ENCODE results near the gene PLPP3. TPM values are rescaled to one million over a fixed set of nuclear protein-coding genes. Genes with fewer than 3 reads are reported as not detected.

The PLPP3 gene
- total RNA-seq, 2 donors from 2014 or later = not detected

DNA sequence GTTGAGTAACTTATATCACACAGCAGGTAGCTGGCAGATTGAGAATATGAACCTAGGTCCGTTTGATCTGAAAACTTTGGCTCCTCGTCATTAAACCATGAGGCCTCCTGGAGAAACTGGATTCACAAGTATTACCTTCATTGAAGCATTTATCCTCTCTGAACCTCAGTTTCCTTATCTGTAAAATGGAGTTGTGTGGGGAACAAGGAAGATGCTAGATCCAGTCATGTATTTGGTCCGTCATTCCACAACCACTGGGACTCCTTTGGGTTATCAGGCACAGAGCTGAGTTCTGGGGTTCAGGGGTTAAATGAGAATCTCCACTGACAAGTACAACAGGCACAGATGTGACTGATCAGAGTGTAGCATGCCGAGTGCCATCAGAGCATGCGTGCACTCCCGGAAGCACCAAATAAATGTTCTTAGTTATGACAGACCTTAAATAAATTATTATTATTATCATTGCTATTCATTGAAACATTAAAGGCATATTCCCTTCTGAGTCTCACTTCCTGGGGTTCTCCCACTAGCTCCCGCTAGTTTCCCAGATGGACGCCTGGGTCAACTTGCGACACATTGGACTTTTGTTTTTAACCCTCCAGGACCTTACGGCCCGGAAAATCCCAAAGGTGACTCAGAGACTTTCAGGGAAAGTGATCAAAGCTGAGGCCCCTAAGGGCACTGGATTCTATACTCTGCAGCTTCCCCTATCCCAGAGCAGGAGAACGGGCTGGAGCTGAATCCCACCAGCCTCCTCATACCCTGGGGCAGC is 130.6 kb downstream of the PLPP3 start:
- no peak for ATAC-seq (replicated peaks)
- no peak overlapping the region for H3K27ac Mint-ChIP-seq
- H3K27me3 Mint-ChIP-seq = peaks cover 6% of the 10 kb centered on the region
- no peaks in the 10 kb centered on the region for H3K36me3 Mint-ChIP-seq (ENCODE audit: low read depth)
- H3K9me3 Mint-ChIP-seq = no peaks in the 10 kb centered on the region
- H3K4me3 Mint-ChIP-seq = no peak overlapping the region
- no peaks in the 10 kb centered on the region for H3K4me1 Mint-ChIP-seq

DNA sequence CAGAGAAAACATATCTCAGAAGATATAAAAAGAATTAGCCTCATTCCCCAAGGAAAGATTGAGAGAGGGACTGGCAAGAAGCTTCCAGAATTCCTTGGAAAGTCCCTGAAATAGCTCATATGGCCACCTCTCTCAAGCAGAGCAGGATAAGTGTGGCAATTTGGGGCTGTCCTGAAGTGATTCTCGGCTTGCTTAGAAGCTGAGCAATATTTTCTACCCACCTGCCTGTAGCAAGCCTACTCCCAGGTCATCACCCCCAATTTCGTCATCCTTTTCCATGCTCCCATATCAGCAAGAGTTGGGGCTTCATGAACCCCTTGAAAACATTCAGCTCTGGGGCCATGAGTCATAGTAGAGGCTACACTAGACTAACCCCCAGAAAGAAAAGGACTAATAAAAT is 131.5 kb downstream of the PLPP3 start:
- H3K4me3 Mint-ChIP-seq = no peak overlapping the region
- no peaks in the 10 kb centered on the region for H3K36me3 Mint-ChIP-seq (ENCODE audit: low read depth)
- ATAC-seq (replicated peaks) = no peak
- no peak overlapping the region for H3K27ac Mint-ChIP-seq
- peaks cover 3% of the 10 kb centered on the region for H3K27me3 Mint-ChIP-seq
- no peaks in the 10 kb centered on the region for H3K9me3 Mint-ChIP-seq
- H3K4me1 Mint-ChIP-seq = no peaks in the 10 kb centered on the region

DNA sequence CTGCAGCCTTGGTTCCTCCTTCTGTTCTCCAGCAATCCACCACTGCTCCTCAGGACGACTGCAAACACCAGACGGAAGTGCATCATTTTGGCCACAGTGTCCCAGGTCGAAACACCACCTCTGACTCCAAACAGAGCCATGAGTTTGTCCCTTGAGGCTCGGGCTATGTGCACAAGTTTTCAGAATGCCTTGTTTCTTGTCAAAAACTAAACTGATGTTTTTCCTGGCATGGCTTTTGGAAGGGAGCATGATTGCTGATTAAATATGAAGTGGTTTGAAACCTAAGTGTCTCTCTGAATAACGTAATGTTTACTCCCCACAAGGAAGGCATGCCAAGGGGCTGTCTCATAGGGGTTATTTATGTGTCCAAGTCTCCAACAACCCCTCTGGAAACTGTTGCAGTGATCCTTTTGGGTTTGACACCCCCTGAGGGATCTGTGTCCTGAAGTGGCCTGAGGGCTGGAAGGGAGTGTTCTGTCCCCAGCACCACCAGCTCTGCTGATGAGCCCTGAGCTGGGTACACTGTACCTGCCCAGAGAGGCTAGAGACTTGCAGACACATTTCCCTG is 132.7 kb downstream of the PLPP3 start:
- no peaks in the 10 kb centered on the region for H3K4me1 Mint-ChIP-seq
- H3K27ac Mint-ChIP-seq = no peak overlapping the region
- no peaks in the 10 kb centered on the region for H3K9me3 Mint-ChIP-seq
- no peak overlapping the region for H3K4me3 Mint-ChIP-seq
- H3K36me3 Mint-ChIP-seq (ENCODE audit: low read depth) = no peaks in the 10 kb centered on the region
- H3K27me3 Mint-ChIP-seq = peaks cover 3% of the 10 kb centered on the region
- no peak for ATAC-seq (replicated peaks)

DNA sequence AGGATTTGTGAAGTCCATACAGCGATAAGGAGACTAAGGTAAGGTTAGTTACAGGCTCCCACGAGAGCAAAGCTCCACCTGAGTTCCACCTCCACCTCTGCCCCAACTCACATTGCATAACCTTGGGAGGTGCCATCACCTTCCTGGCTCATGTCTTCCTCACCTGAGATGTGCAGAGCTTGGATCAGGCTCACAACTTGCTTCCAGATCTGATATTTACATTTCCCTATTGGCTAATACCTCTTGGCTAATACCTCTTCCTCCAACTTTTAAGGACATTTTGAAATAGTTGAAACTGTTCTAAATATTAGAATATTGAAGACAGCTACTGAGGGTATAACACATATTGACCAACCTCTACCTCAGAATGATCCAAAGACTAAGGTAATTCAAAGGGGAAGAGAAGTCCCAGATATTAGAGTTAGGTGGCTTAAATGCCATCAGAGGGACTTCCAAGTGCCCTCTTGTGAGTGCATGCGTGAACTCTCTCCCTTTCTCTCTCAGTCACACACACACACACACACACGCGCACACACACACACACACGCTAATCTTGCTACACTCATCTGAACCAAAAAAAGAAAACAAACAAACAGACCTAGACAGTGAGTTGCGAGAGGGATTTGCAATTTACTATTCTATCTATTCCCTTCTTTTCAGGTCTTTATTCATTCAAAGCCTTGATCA is 134.3 kb downstream of the PLPP3 start:
- Mint-ChIP-seq H3K27ac (no peak overlapping the region), H3K27me3 (no peaks in the 10 kb centered on the region), H3K4me1 (no peaks in the 10 kb centered on the region), H3K4me3 (no peak overlapping the region), H3K9me3 (no peaks in the 10 kb centered on the region), H3K36me3 (ENCODE audit: low read depth) (no peaks in the 10 kb centered on the region)
- no peak for ATAC-seq (replicated peaks)

Other genes starting within 250 kb of the PLPP3 start
- gene PRKAA2, start 65.8 kb upstream of the PLPP3 start, total RNA-seq = under 1 TPM in 1 of 2 donors, not detected in 1; 0.19 TPM
- not detected for gene FYB2, start 239.8 kb upstream of the PLPP3 start, total RNA-seq